ENCODE measurements around the gene ATG13.

Gene ATG13

GRCh38 chr11:46609386-46609785 lies 8.0 kb upstream of the ATG13 start:
- DNase-seq: peak in 1 of 2 donors; percentile 63

DNA sequence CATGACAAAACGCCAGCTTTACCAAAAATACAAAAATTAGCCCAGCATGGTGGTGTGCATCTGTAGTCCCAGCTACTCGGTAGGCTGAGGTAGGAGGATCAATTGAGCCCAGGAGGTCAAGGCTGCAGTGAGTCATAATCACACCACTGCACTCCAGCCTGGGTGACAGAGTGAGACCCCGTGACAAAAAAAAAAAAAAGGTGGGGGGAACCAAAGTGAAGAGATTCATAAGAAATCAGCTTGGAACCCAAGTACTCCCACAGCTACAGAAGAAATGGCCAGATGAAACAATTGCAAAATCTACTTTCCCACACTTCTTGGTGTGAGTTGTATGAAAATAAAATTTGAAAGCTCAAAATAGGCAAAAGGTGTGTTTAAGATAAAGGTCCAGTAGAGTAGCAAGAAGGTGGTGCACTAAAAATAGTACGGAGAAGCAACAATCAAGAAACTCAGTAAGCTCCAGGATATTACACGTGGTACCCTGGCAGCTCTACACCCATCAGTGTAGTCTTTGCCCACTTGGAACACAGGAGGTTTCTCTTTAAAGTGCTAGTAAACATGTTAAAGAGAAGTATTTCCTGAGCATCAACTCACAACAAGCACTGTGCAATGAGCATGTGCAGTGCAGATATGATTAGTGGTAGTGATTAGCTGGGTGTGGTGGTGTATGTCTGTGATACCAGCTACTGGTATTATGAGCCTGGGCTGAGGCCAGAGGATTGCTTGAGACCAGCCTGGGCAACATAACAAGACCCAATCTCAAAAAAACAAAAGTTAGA lies 5.6 kb upstream of the ATG13 start:
- peak in 1 of 2 donors; percentile 16 for DNase-seq

- no peak for DNase-seq
These were observed 5.0 kb upstream of the ATG13 start for GRCh38 chr11:46612326-46612725.

DNA sequence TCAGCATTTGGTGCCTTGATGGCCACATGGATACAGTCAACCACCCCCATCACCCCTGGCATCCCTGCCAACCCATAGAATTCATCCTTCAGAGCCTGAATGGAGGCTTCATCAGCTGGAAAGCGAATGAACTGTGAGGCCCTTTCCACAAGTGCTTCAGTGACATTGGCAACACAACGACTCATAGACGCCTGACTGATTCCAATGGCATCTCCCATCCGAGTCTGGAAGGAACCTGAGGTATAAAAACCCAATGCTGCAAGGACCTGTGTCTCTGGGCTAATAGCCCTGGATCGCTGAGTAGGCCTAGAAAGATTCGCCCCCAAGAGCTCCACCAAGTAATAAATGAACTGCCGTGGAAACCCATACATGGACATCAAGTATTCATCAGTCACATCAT lies 1.6 kb upstream of the ATG13 start:
- DNase-seq: no peak

DNA sequence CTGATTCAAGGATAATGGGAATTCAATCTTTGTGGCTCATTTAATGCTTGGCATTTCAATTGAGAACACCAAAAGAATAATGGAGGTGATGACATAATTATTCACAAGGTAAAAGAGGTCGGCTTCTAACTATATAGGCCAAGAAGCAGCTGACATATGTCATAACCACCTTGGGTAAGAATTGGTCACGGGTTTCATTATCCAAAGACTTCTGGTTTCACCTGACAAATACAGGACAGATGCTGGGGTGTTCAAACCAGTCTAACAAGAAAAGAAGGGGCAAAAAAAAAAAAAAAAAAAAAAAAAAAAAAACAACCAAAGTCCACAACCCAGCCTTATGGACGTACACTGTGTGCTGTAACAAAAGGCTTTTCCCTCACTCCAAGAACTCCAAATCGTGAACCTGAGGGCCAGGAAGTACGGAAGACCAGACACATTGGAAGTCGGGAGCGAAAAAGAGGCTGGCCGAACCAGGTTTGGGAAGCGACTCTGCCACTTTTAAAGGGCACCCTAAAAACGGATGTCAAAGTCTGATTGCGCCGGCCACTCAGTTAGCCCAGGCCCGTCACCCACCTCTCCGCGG lies 711 bp upstream of the ATG13 start:
- DNase-seq: peak; percentile 29 to 56

GRCh38 chr11:46617972-46618314 lies 590 bp downstream of the ATG13 start:
- no peak for DNase-seq

DNA sequence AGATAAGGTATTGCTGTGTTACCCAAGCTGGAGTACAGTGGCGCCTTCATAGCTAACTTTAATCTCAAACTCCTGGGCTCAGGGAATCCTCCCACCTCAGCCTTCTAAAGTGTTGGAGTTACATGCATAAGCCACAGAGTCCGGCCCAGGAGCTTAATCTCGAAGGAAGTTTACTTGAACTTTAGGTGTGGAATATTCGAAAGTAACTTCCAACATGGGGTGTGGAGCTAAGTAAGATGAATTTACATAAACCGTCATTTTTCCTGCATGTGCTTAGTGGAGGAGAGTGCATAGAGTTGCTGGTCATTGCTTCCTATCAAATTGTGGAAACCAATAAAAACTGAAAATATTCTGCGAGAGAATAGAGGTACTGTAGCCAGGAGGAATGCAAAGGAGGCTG lies 1.5 kb downstream of the ATG13 start:
- DNase-seq: no peak

- DNase-seq: no peak
These were observed 8.1 kb downstream of the ATG13 start for GRCh38 chr11:46625406-46625805.

DNA sequence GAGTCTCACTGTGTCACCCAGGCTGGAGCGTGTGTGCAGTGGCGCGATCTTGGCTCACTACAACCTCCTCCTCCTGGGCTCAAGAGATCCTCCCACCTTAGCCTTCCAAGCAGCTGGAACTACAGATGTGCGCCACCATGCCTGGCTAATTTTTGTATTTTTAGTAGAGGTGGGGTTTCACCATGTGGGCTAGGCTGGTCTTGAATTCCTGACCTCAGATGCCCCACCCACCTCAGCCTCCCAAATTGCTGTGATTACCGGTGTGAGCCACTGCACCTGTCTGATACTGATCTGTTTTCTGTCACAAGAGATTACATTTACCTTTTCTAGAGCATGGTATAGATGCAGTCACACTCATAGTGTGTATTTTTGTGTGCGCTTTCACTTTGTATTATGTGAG lies 11.6 kb downstream of the ATG13 start:
- DNase-seq: no peak

DNA sequence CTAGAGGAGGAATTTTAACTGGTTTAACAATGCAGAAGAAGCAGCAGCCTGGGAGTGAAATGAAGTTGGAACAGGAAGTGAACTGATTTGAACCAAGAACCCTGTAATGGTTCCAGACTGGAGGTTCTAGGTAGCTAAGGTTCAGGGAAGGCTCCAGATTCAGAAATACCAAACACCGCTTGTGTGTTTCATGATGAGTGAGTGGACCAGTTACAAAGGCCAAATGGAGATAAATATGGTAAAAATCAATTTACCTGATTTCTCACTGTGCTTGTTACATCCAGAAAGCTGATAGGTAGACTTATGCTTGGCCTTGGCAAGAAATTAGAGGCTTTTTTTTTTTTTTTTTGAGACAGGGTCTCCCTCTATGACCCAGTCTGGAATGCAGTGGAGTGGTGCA lies 12.9 kb downstream of the ATG13 start:
- no peak for DNase-seq

DNA sequence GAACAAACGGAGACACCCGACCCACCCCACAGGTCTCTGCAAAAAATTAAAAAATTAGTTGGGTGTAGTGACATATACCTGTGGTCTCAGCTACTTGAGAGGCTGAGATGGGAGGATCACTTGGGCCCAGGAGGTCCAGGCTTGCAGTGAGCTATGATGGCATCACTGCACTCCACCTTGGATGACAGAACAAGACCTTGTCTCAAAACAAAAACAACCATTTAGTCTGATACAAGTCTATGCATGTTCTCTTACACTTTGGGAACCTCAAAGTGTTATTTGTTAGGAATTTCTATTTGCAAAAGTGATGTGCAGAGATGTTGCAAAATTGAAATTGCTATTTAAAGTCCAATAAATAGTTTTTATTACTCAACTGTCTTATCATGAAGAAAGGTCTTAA lies 14.3 kb downstream of the ATG13 start:
- no peak for DNase-seq

GRCh38 chr11:46632502-46632901 lies 15.1 kb downstream of the ATG13 start:
- DNase-seq: no peak

DNA sequence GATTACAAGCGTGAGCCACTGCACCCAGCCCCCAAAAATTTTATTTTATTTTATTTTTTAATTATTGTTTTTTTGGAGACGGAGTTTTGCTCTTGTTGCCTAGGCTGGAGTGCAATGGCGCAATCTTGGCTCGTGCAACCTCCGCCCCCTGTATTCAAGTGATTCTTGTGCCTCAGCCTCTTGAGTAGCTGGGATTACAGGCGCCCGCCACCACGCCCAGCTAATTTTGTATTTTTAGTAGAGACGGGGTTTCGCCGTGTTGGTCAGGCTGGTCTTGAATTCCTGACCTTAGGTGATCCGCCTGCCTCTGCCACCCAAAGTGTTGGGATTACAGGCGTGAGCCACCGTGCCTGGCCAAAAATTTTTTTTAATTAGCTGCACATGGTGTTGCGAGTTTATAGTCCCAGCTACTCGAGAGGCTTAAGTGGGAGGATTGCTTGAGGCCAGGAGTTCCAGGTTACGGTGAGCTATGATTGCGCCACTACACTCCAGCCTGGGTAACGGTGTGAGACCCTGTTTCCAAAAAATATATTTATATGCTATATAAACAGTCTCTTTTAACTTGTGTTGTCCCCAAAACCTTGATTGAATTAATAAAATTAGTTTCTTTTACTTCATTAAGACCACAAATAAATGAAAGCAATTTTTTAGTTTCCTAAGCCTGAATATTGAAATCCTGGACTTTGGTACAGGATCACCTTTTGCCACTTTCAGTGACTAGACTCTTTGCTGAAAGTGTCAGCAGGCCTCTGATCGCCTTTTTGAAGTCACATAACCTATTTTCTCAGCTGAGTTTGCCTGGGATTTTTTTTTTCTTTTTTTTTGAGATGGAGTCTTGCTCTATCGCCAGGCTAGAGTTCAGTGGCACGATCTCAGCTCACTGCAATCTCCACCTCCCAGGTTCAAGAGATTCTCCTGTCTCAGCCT lies 16.2 kb downstream of the ATG13 start:
- no peak for DNase-seq

DNA sequence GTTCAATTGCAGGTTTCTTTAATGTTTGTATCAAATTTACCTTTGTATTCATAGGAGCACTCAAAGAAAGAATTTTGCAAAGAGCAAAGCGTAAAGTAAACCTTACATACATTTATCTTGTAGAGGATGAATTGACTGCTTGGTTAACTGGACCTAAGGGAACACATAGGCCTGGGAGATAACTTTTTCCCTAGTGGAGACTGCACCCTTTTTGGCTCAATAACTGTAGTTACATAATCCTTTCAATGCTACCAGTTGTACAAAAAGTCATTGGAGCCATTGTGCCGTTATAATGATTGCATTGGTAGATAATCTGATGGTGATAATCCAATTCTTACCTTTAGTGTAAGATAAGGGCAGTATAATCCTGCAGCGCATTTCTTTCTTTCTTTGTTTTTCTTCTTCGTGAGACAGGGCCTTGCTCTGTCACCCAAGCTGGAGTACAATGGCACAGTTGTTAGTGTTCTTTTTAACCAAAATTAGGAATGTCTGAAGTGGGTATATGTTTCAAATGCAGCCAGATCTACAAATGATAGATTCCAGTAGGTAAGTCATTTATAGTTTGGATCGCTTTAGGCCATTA lies 18.3 kb downstream of the ATG13 start:
- DNase-seq: no peak

DNA sequence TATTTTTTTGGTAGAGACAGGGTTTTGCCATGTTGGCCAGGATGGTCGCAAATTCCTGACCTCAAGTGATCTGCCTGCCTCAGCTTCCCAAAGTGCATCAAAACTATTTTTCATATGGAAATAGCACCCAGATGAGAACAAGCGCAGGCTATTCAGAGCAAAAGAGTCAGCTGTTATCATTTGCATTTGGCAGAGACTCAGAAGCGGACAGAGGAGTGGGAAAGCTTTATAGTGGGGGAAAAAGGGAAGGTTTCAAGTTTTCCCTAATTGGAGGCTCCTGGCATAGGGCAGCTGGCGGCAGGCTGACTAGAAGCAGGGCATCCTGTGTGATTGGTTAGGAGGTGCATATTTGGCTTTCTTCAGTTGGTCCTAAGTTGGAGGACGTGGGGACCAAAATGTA lies 20.2 kb downstream of the ATG13 start:
- no peak for DNase-seq

DNA sequence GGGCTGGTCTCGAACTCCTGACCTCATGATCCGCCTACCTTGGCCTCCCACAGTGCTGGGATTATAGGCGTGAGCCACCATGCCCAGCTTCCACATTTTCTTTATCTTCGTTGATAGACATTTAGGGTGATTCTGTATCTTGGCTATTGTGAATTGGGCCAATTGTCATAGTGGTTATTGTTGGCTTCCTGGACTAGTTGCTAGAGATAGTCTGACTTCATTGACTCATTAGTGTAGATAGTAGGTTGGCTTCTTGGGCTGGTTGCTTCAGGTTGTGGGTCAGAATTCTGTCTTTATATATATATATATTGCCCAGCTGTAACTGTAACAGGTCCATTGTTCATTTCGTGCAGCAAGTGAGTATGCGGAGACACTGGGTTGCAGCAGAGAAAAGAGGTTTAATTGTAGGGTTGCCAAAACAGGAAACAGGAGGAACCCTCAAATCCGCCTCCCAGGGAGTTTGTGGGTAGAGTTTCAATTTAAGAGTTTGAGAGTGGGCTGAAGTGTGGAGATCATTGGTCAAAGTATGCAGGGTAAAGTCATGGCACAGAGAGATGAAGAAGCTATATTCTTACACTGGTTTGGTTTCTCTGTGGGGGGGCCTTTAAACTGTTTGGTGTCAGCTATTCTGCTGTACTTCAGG lies 22.0 kb downstream of the ATG13 start:
- peak; percentile 4 to 27 for DNase-seq

DNA sequence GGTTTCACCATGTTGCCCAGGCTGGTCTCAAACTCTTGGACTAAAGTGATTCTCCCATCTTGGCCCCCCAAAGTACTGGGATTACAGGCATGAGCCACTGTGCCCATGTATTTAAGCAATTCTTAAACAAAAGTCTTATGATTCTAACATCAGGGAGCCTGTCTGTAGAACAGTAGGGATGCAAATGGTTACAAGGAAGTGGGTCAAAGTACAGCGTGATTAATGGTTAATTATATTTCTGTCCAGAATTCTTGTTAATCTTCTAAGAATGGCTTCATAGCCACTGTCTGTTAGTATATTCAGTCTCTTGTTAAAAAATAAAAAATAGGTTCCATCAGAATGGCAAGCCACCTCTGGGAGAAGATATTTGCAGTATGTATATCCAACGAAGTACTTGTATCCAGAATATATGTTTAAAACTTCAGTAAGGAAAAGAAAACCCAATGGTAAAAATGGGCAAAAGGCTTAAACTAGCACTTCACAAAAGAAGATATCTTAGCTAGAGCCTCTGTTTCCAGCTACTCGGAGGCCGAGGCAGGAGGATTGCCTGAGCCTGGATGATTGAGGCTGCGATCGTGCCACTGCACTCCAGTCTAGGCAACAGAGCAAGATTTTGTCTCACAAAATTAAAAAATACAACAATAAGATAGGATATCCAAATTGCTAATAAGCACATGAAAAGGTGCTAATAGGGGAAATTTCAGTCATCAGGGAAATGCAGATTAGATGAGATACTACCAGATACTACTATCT lies 22.9 kb downstream of the ATG13 start:
- no peak for DNase-seq

GRCh38 chr11:46641639-46642038 lies 24.3 kb downstream of the ATG13 start:
- DNase-seq: no peak

DNA sequence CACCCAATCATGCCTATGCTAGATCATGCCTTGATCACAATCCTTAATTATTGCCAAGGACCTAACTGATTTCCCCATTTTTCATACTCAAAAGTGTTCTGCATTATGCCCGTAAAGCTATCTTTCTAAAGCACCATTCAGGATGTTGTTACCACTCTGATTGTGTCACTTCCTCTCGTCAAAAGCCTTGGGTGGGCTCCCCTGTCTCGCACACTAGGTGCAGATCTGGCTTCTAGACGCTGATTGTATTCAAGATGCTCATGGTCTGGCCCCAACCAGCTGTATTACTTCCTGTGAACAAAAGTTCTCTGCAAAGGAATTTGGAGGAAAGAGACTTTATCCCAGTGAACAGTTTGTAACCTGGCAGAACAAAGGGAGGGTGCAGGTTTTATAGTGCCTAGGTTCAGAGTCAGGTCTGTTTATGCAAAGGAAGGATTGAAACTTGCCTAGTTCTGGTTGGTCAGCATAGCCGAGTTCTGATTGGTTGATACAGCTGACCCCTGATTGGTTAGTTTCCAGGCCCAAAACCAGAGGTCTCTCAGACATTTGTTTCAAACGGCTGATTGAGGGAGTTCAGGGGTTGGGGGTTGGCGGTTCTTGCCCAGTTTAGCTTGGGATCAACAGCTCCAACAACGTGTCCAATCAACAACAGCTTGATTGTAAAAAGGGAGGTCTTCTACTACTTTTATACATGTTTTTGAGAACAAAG lies 25.4 kb downstream of the ATG13 start:
- DNase-seq: no peak

- no peak for DNase-seq
These were observed 26.2 kb downstream of the ATG13 start for GRCh38 chr11:46643531-46643930.

DNA sequence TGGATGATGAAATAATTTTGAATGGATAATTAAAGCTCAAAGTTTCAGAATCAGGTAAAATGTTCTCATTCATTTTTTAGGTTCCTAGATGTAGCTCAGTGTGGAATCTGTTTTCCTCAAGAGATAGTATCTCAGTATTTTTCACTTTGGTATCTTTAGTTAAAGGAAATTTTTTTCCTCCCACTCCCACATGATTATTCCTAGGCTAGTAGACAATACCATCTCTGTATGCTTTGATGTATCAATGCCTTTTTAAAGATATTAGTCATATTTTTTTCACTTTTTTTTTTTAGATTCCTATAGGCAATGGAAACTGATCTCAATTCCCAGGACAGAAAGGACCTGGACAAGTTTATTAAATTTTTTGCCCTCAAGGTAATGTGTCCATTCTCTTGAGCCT lies 26.6 kb downstream of the ATG13 start:
- DNase-seq: no peak

Data from inflammatory macrophage treated with lipopolysaccharide for 1 hour (primary cell).